GM19438 (cell line): Measurements from ENCODE around the gene ISLR2.

ENCODE experiments used
- ATAC-seq: cut with Tn5 transposase; IDR thresholded peaks from one replicate; pipeline ENCODE4 v1.9.1; 2021; ENCODE audit warnings: low read depth; ENCODE audit not compliant: unreplicated experiment

The ISLR2 gene

GRCh38 chr15:74175271-74176191 lies 45.1 kb downstream of the ISLR2 start:
- ATAC-seq = no peak

- no peak for ATAC-seq
Observed at GRCh38 chr15:74176262-74177214, 46.2 kb downstream of the ISLR2 start.

GRCh38 chr15:74178326-74179100 lies 48.1 kb downstream of the ISLR2 start:
- ATAC-seq = no peak

- ATAC-seq = no peak
Observed at GRCh38 chr15:74179101-74179841, 48.9 kb downstream of the ISLR2 start.

GRCh38 chr15:74179983-74180880 lies 49.8 kb downstream of the ISLR2 start:
- no peak for ATAC-seq

GRCh38 chr15:74180881-74181602 lies 50.7 kb downstream of the ISLR2 start:
- ATAC-seq = no peak

GRCh38 chr15:74182131-74182530 lies 51.7 kb downstream of the ISLR2 start:
- no peak for ATAC-seq

GRCh38 chr15:74184582-74185091 lies 54.3 kb downstream of the ISLR2 start:
- no peak for ATAC-seq

GRCh38 chr15:74185710-74186348 lies 55.4 kb downstream of the ISLR2 start:
- no peak for ATAC-seq
